Measurements from ENCODE around the gene DNM1L. TPM values are rescaled to one million over a fixed set of nuclear protein-coding genes. Genes with fewer than 3 reads are reported as not detected.

Gene DNM1L
- total RNA-seq, 4 donors from 2014 or later: 30.6 to 91.6 (median 50.0) TPM

- H3K27ac ChIP-seq: no peak overlapping the region
- DNase-seq: no peak
- H3K36me3 ChIP-seq: no peaks in the 10 kb centered on the region
- H3K4me1 ChIP-seq: no peaks in the 10 kb centered on the region
- no peaks in the 10 kb centered on the region for H3K27me3 ChIP-seq
- H3K4me3 ChIP-seq: no peak overlapping the region
- TF ChIP-seq CTCF (IDR thresholded peaks at IDR 0.05) (no peak), POLR2A (IDR thresholded peaks at IDR 0.05) (no peak)
- H3K9me3 ChIP-seq: no peaks in the 10 kb centered on the region
Observed at GRCh38 chr12:32651151-32651955, 27.7 kb upstream of the DNM1L start.

GRCh38 chr12:32651956-32652210, 27.2 kb upstream of the DNM1L start:
- H3K36me3 ChIP-seq: no peaks in the 10 kb centered on the region
- H3K4me1 ChIP-seq: no peaks in the 10 kb centered on the region
- no peak for DNase-seq
- H3K4me3 ChIP-seq: no peak overlapping the region
- no peak for TF ChIP-seq POLR2A (IDR thresholded peaks at IDR 0.05)
- no peak for TF ChIP-seq CTCF (IDR thresholded peaks at IDR 0.05)
- no peak overlapping the region for H3K27ac ChIP-seq
- H3K27me3 ChIP-seq: no peaks in the 10 kb centered on the region
- no peaks in the 10 kb centered on the region for H3K9me3 ChIP-seq

GRCh38 chr12:32659908-32660440, 19.1 kb upstream of the DNM1L start:
- Histone ChIP-seq H3K27me3 (no peaks in the 10 kb centered on the region), H3K4me3 (no peak overlapping the region), H3K27ac (peak overlapping the region in 2 of 4 donors; percentile 31 to 33), H3K9me3 (no peaks in the 10 kb centered on the region), H3K36me3 (no peaks in the 10 kb centered on the region), H3K4me1 (no peaks in the 10 kb centered on the region)
- no peak for DNase-seq
- TF ChIP-seq POLR2A (IDR thresholded peaks at IDR 0.05): no peak
- no peak for TF ChIP-seq CTCF (IDR thresholded peaks at IDR 0.05)

GRCh38 chr12:32661706-32662105, 17.4 kb upstream of the DNM1L start:
- H3K36me3 ChIP-seq: no peaks in the 10 kb centered on the region
- no peaks in the 10 kb centered on the region for H3K4me1 ChIP-seq
- no peaks in the 10 kb centered on the region for H3K27me3 ChIP-seq
- no peak for DNase-seq
- no peaks in the 10 kb centered on the region for H3K9me3 ChIP-seq
- no peak overlapping the region for H3K4me3 ChIP-seq
- no peak overlapping the region for H3K27ac ChIP-seq
- no peak for TF ChIP-seq POLR2A (IDR thresholded peaks at IDR 0.05)
- TF ChIP-seq CTCF (IDR thresholded peaks at IDR 0.05): no peak

- TF ChIP-seq CTCF (IDR thresholded peaks at IDR 0.05): no peak
- no peak for TF ChIP-seq POLR2A (IDR thresholded peaks at IDR 0.05)
- H3K9me3 ChIP-seq: no peaks in the 10 kb centered on the region
- no peak overlapping the region for H3K4me3 ChIP-seq
- H3K4me1 ChIP-seq: no peaks in the 10 kb centered on the region
- no peak overlapping the region for H3K27ac ChIP-seq
- H3K36me3 ChIP-seq: no peaks in the 10 kb centered on the region
- H3K27me3 ChIP-seq: no peaks in the 10 kb centered on the region
- no peak for DNase-seq
Observed at GRCh38 chr12:32662665-32663064, 16.4 kb upstream of the DNM1L start.

Data from Peyer's patch (tissue), 4 donors.